ENCODE data around the gene KIAA1958. TPM values are rescaled to one million over a fixed set of nuclear protein-coding genes. Genes with fewer than 3 reads are reported as not detected.

The KIAA1958 gene
- total RNA-seq, 1 experiment from 2014 or later = 28.6 TPM

- H3K9me3 ChIP-seq (ENCODE audit: low read depth, low read length, poor library complexity, severe bottlenecking) = peaks cover 5% of the 10 kb centered on the region
- H3K4me1 ChIP-seq (ENCODE audit: insufficient read depth, low read length, poor library complexity, severe bottlenecking) = no peaks in the 10 kb centered on the region
- no peaks in the 10 kb centered on the region for H3K27me3 ChIP-seq (replicated peaks; ENCODE audit: insufficient read depth, low read depth, low read length, poor library complexity)
- CTCF ChIA-PET = no interaction called here
- no peak overlapping the region for H3K27ac ChIP-seq (ENCODE audit: low read depth, low read length, poor library complexity, severe bottlenecking)
- BruUV-seq (replicated peaks) = no TSS peak
- H3K4me3 ChIP-seq (ENCODE audit: low read depth, low read length, poor library complexity, severe bottlenecking) = no peak overlapping the region
- no peak for DNase-seq (ENCODE audit: low spot score)
- POLR2A ChIA-PET (ENCODE audit: low non-redundant PET) = no interaction called here
- intact Hi-C loops (cut with micrococcal nuclease; ENCODE audit: unreplicated experiment) = no loop called here
- no peak for TF ChIP-seq CTCF (conservative IDR thresholded peaks at IDR 0.05; ENCODE audit: low read depth, low read length)
- TF ChIP-seq EZH2 (IDR thresholded peaks at IDR 0.05; ENCODE audit: borderline replicate concordance, low read depth, low read length, poor library complexity, severe bottlenecking) = no peak
- H3K36me3 ChIP-seq (ENCODE audit: insufficient read depth, low read length, poor library complexity, severe bottlenecking) = peaks cover 5% of the 10 kb centered on the region
Observed at GRCh38 chr9:112654282-112654681, 167.7 kb downstream of the KIAA1958 start.

GRCh38 chr9:112655668-112656067 lies 169.0 kb downstream of the KIAA1958 start:
- H3K4me3 ChIP-seq (ENCODE audit: low read depth, low read length, poor library complexity, severe bottlenecking) = no peak overlapping the region
- intact Hi-C loops (cut with micrococcal nuclease; ENCODE audit: unreplicated experiment) = no loop called here
- CTCF ChIA-PET = no interaction called here
- H3K4me1 ChIP-seq (ENCODE audit: insufficient read depth, low read length, poor library complexity, severe bottlenecking) = no peaks in the 10 kb centered on the region
- no TSS peak for BruUV-seq (replicated peaks)
- TF ChIP-seq CTCF (conservative IDR thresholded peaks at IDR 0.05; ENCODE audit: low read depth, low read length) = no peak
- no peak for TF ChIP-seq EZH2 (IDR thresholded peaks at IDR 0.05; ENCODE audit: borderline replicate concordance, low read depth, low read length, poor library complexity, severe bottlenecking)
- H3K27me3 ChIP-seq (replicated peaks; ENCODE audit: insufficient read depth, low read depth, low read length, poor library complexity) = no peaks in the 10 kb centered on the region
- POLR2A ChIA-PET (ENCODE audit: low non-redundant PET) = no interaction called here
- no peak for DNase-seq (ENCODE audit: low spot score)
- no peaks in the 10 kb centered on the region for H3K36me3 ChIP-seq (ENCODE audit: insufficient read depth, low read length, poor library complexity, severe bottlenecking)
- no peak overlapping the region for H3K27ac ChIP-seq (ENCODE audit: low read depth, low read length, poor library complexity, severe bottlenecking)
- H3K9me3 ChIP-seq (ENCODE audit: low read depth, low read length, poor library complexity, severe bottlenecking) = no peaks in the 10 kb centered on the region

- ChIA-PET POLR2A (ENCODE audit: low non-redundant PET) (interaction anchor here (0.6 kb wide), 1 partner anchor 229 kb away, joined by 6 read pairs; no protein-coding TSS in a partner anchor), CTCF (no interaction called here)
- DNase-seq (ENCODE audit: low spot score) = no peak
- H3K27ac ChIP-seq (ENCODE audit: low read depth, low read length, poor library complexity, severe bottlenecking) = no peak overlapping the region
- H3K4me1 ChIP-seq (ENCODE audit: insufficient read depth, low read length, poor library complexity, severe bottlenecking) = no peaks in the 10 kb centered on the region
- H3K36me3 ChIP-seq (ENCODE audit: insufficient read depth, low read length, poor library complexity, severe bottlenecking) = no peaks in the 10 kb centered on the region
- no peaks in the 10 kb centered on the region for H3K27me3 ChIP-seq (replicated peaks; ENCODE audit: insufficient read depth, low read depth, low read length, poor library complexity)
- no TSS peak for BruUV-seq (replicated peaks)
- TF ChIP-seq CTCF (conservative IDR thresholded peaks at IDR 0.05; ENCODE audit: low read depth, low read length) = no peak
- no peak for TF ChIP-seq EZH2 (IDR thresholded peaks at IDR 0.05; ENCODE audit: borderline replicate concordance, low read depth, low read length, poor library complexity, severe bottlenecking)
- H3K9me3 ChIP-seq (ENCODE audit: low read depth, low read length, poor library complexity, severe bottlenecking) = no peaks in the 10 kb centered on the region
- no peak overlapping the region for H3K4me3 ChIP-seq (ENCODE audit: low read depth, low read length, poor library complexity, severe bottlenecking)
- intact Hi-C loops (cut with micrococcal nuclease; ENCODE audit: unreplicated experiment) = no loop called here
Observed at GRCh38 chr9:112659906-112660305, 173.3 kb downstream of the KIAA1958 start.
